Measurements from ENCODE around the gene COX7A2L.

Gene COX7A2L

GRCh38 chr2:42340938-42341636, 19.9 kb downstream of the COX7A2L start:
- no peak overlapping the region for H3K27ac ChIP-seq (ENCODE audit: low read depth, low read length)

GRCh38 chr2:42340045-42340937, 20.7 kb downstream of the COX7A2L start:
- no peak for TF ChIP-seq CTCF (IDR thresholded peaks at IDR 0.05; ENCODE audit: insufficient read depth, low read length, poor library complexity, severe bottlenecking)
- TF ChIP-seq EZH2phosphoT487 (conservative IDR thresholded peaks at IDR 0.05; ENCODE audit: low read length) = no peak
- Histone ChIP-seq H3K9me3 (ENCODE audit: insufficient read depth, low read length) (no peaks in the 10 kb centered on the region), H3F3A (ENCODE audit: insufficient read depth) (no peaks in the 10 kb centered on the region), H3K9me2 (replicated peaks; ENCODE audit: insufficient read depth, low read length) (no peaks in the 10 kb centered on the region), H3K9ac (ENCODE audit: low read length) (no peak overlapping the region), H4K20me1 (ENCODE audit: low read depth, low read length) (no peaks in the 10 kb centered on the region), H3K27ac (ENCODE audit: low read depth, low read length) (no peak overlapping the region), H3K27me3 (ENCODE audit: low read length) (no peaks in the 10 kb centered on the region), H3K4me2 (ENCODE audit: low read depth, low read length, poor library complexity, severe bottlenecking) (no peak overlapping the region), H3K4me3 (ENCODE audit: insufficient read depth, low read length, poor library complexity, severe bottlenecking) (no peak overlapping the region), H3K79me2 (ENCODE audit: insufficient read depth, low read length) (peaks cover 17% of the 10 kb centered on the region), H3K36me3 (ENCODE audit: low read length) (no peaks in the 10 kb centered on the region), H2AFZ (ENCODE audit: low read depth, low read length, severe bottlenecking) (no peak overlapping the region)

More at GRCh38 chr2:42340938-42341636, 19.9 kb downstream of the COX7A2L start:
- Histone ChIP-seq H3F3A (ENCODE audit: insufficient read depth) (no peaks in the 10 kb centered on the region), H3K36me3 (ENCODE audit: low read length) (no peaks in the 10 kb centered on the region), H2AFZ (ENCODE audit: low read depth, low read length, severe bottlenecking) (no peak overlapping the region), H3K4me2 (ENCODE audit: low read depth, low read length, poor library complexity, severe bottlenecking) (no peak overlapping the region), H3K9ac (ENCODE audit: low read length) (no peak overlapping the region), H3K9me3 (ENCODE audit: insufficient read depth, low read length) (no peaks in the 10 kb centered on the region), H4K20me1 (ENCODE audit: low read depth, low read length) (no peaks in the 10 kb centered on the region), H3K79me2 (ENCODE audit: insufficient read depth, low read length) (peaks cover 17% of the 10 kb centered on the region), H3K9me2 (replicated peaks; ENCODE audit: insufficient read depth, low read length) (no peaks in the 10 kb centered on the region), H3K4me3 (ENCODE audit: insufficient read depth, low read length, poor library complexity, severe bottlenecking) (no peak overlapping the region), H3K27me3 (ENCODE audit: low read length) (no peaks in the 10 kb centered on the region)
- no peak for TF ChIP-seq EZH2phosphoT487 (conservative IDR thresholded peaks at IDR 0.05; ENCODE audit: low read length)
- no peak for TF ChIP-seq CTCF (IDR thresholded peaks at IDR 0.05; ENCODE audit: insufficient read depth, low read length, poor library complexity, severe bottlenecking)

- no peak for TF ChIP-seq CTCF (IDR thresholded peaks at IDR 0.05; ENCODE audit: insufficient read depth, low read length, poor library complexity, severe bottlenecking)
- no peak for TF ChIP-seq EZH2phosphoT487 (conservative IDR thresholded peaks at IDR 0.05; ENCODE audit: low read length)
- H3K4me2 ChIP-seq (ENCODE audit: low read depth, low read length, poor library complexity, severe bottlenecking) = no peak overlapping the region
- no peaks in the 10 kb centered on the region for H4K20me1 ChIP-seq (ENCODE audit: low read depth, low read length)
- H2AFZ ChIP-seq (ENCODE audit: low read depth, low read length, severe bottlenecking) = no peak overlapping the region
- H3K27me3 ChIP-seq (ENCODE audit: low read length) = no peaks in the 10 kb centered on the region
- H3K9me3 ChIP-seq (ENCODE audit: insufficient read depth, low read length) = no peaks in the 10 kb centered on the region
- peaks cover 16% of the 10 kb centered on the region for H3K79me2 ChIP-seq (ENCODE audit: insufficient read depth, low read length)
- no peak overlapping the region for H3K4me3 ChIP-seq (ENCODE audit: insufficient read depth, low read length, poor library complexity, severe bottlenecking)
- H3K9ac ChIP-seq (ENCODE audit: low read length) = no peak overlapping the region
- no peaks in the 10 kb centered on the region for H3F3A ChIP-seq (ENCODE audit: insufficient read depth)
- H3K9me2 ChIP-seq (replicated peaks; ENCODE audit: insufficient read depth, low read length) = no peaks in the 10 kb centered on the region
- no peaks in the 10 kb centered on the region for H3K36me3 ChIP-seq (ENCODE audit: low read length)
- no peak overlapping the region for H3K27ac ChIP-seq (ENCODE audit: low read depth, low read length)
Observed at GRCh38 chr2:42339191-42339912, 21.7 kb downstream of the COX7A2L start.

Data from SU-DHL-6 (cell line).